ENCODE measurements around the gene PERCC1. TPM values are rescaled to one million over a fixed set of nuclear protein-coding genes. Genes with fewer than 3 reads are reported as not detected.

PERCC1 gene
- total RNA-seq, 2 experiments from 2014 or later: 0.31 TPM; not detected in 1

- CTCF ChIA-PET: no interaction called here
- intact Hi-C loops (cut with micrococcal nuclease): no loop called here
- H3K4me1 Mint-ChIP-seq (ENCODE audit: low read depth): no peaks in the 10 kb centered on the region
- H3K27me3 Mint-ChIP-seq (ENCODE audit: low read depth): no peaks in the 10 kb centered on the region
- H3K27ac Mint-ChIP-seq: no peak overlapping the region
- no peak for DNase-seq
- H3K9me3 Mint-ChIP-seq: no peaks in the 10 kb centered on the region
- peaks cover 6% of the 10 kb centered on the region for H3K36me3 Mint-ChIP-seq (ENCODE audit: low read depth)
- no peak overlapping the region for H3K4me3 Mint-ChIP-seq
Measured at GRCh38 chr16:1398351-1398750, 32.5 kb upstream of the PERCC1 start.

- peak overlapping the region; percentile 53 for H3K27ac Mint-ChIP-seq
- peaks cover 7% of the 10 kb centered on the region for H3K36me3 Mint-ChIP-seq (ENCODE audit: low read depth)
- intact Hi-C loops (cut with micrococcal nuclease): no loop called here
Measured at GRCh38 chr16:1398826-1399581, 31.9 kb upstream of the PERCC1 start.

GRCh38 chr16:1401061-1401757, 29.7 kb upstream of the PERCC1 start:
- peaks cover 7% of the 10 kb centered on the region for H3K36me3 Mint-ChIP-seq (ENCODE audit: low read depth)
- no peaks in the 10 kb centered on the region for H3K27me3 Mint-ChIP-seq (ENCODE audit: low read depth)
- H3K4me3 Mint-ChIP-seq: no peak overlapping the region
- no peaks in the 10 kb centered on the region for H3K9me3 Mint-ChIP-seq
- H3K27ac Mint-ChIP-seq: no peak overlapping the region
- H3K4me1 Mint-ChIP-seq (ENCODE audit: low read depth): peaks cover 3% of the 10 kb centered on the region
- no peak for DNase-seq
- intact Hi-C loops (cut with micrococcal nuclease): no loop called here
- CTCF ChIA-PET: no interaction called here

More at GRCh38 chr16:1398826-1399581, 31.9 kb upstream of the PERCC1 start:
- Mint-ChIP-seq H3K27me3 (ENCODE audit: low read depth) (no peaks in the 10 kb centered on the region), H3K9me3 (no peaks in the 10 kb centered on the region), H3K4me3 (no peak overlapping the region), H3K4me1 (ENCODE audit: low read depth) (no peaks in the 10 kb centered on the region)
- CTCF ChIA-PET: no interaction called here
- no peak for DNase-seq

- Mint-ChIP-seq H3K4me1 (ENCODE audit: low read depth) (peaks cover 3% of the 10 kb centered on the region), H3K36me3 (ENCODE audit: low read depth) (peaks cover 7% of the 10 kb centered on the region), H3K27ac (no peak overlapping the region), H3K27me3 (ENCODE audit: low read depth) (no peaks in the 10 kb centered on the region), H3K9me3 (no peaks in the 10 kb centered on the region), H3K4me3 (no peak overlapping the region)
- DNase-seq: no peak
- intact Hi-C loops (cut with micrococcal nuclease): no loop called here
- CTCF ChIA-PET: no interaction called here
Measured at GRCh38 chr16:1401758-1402154, 29.1 kb upstream of the PERCC1 start.

- Mint-ChIP-seq H3K4me1 (ENCODE audit: low read depth) (peaks cover 10% of the 10 kb centered on the region), H3K9me3 (no peaks in the 10 kb centered on the region), H3K4me3 (no peak overlapping the region), H3K36me3 (ENCODE audit: low read depth) (peaks cover 7% of the 10 kb centered on the region), H3K27me3 (ENCODE audit: low read depth) (no peaks in the 10 kb centered on the region), H3K27ac (no peak overlapping the region)
- CTCF ChIA-PET: no interaction called here
- DNase-seq: no peak
- intact Hi-C loops (cut with micrococcal nuclease): no loop called here
Measured at GRCh38 chr16:1403036-1403435, 27.8 kb upstream of the PERCC1 start.

DNA sequence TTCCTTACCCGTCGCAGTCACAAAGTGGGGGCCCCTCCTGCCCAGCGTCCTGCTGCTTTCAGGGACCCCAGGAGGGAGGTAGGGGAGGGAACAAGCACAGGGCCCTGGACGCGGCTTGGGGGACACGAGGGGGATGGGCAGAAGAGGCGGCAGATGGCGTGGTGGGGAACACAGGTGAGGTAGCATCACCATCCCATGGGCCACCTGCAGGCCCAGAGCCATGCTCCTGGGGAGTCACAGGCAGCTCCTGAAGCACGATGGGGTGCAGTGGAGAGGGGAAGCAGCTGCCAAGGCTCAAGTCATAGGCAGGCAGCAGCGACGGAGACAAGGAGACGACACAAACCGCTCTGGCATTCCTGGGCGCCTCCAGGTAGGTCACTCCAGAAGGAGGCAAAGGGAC, 27.1 kb upstream of the PERCC1 start:
- CTCF ChIA-PET: no interaction called here
- Mint-ChIP-seq H3K4me1 (ENCODE audit: low read depth) (peaks cover 12% of the 10 kb centered on the region), H3K9me3 (no peaks in the 10 kb centered on the region), H3K36me3 (ENCODE audit: low read depth) (peaks cover 7% of the 10 kb centered on the region), H3K27me3 (ENCODE audit: low read depth) (no peaks in the 10 kb centered on the region), H3K27ac (no peak overlapping the region), H3K4me3 (no peak overlapping the region)
- intact Hi-C loops (cut with micrococcal nuclease): no loop called here
- DNase-seq: no peak

DNA sequence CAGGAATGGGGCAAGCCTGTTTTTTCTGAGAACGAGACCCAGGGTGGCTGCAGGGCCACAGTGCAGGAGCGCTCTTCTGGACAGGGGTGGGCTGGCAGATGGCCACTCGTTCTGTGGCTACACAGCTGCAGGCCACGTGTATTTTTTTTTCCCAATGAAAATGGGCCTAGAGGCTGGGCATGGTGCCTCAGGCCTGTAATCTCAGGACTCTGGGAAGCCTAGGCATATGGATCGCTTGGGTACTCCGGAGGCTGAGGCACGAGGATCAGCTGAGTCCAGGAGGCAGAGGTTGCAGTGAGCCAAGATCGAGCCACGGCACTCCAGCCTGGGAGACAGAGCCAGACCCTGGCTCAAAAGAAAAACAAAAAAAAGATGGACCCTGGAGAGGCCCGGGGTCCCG, 23.1 kb upstream of the PERCC1 start:
- intact Hi-C loops (cut with micrococcal nuclease): loop anchor here (1.0 to 2.0 kb wide), 2 partner anchors 44 to 375 kb away; partner anchors contain the start of genes NUBP2 and SPSB3

GRCh38 chr16:1408171-1408837, 22.6 kb upstream of the PERCC1 start:
- H3K4me1 Mint-ChIP-seq (ENCODE audit: low read depth): peaks cover 25% of the 10 kb centered on the region
- H3K9me3 Mint-ChIP-seq: no peaks in the 10 kb centered on the region
- peak; percentile 93 for DNase-seq
- peak overlapping the region; percentile 74 for H3K4me3 Mint-ChIP-seq
- CTCF ChIA-PET: interaction anchor here (0.7 to 1.5 kb wide), 2 partner anchors 15 to 45 kb away, joined by 3 to 4 read pairs; no protein-coding TSS in a partner anchor
- H3K27me3 Mint-ChIP-seq (ENCODE audit: low read depth): no peaks in the 10 kb centered on the region
- peaks cover 1% of the 10 kb centered on the region for H3K36me3 Mint-ChIP-seq (ENCODE audit: low read depth)
- H3K27ac Mint-ChIP-seq: no peak overlapping the region
- intact Hi-C loops (cut with micrococcal nuclease): loop anchor here (1.0 to 2.0 kb wide), 2 partner anchors 45 to 374 kb away; partner anchors contain the start of genes NUBP2 and SPSB3

More for the DNA sequence above, 23.1 kb upstream of the PERCC1 start:
- no peaks in the 10 kb centered on the region for H3K27me3 Mint-ChIP-seq (ENCODE audit: low read depth)
- H3K27ac Mint-ChIP-seq: peak overlapping the region; percentile 30
- DNase-seq: no peak
- CTCF ChIA-PET: interaction anchor here (0.7 to 1.5 kb wide), 2 partner anchors 15 to 44 kb away, joined by 3 to 4 read pairs; no protein-coding TSS in a partner anchor
- peaks cover 1% of the 10 kb centered on the region for H3K36me3 Mint-ChIP-seq (ENCODE audit: low read depth)
- H3K9me3 Mint-ChIP-seq: no peaks in the 10 kb centered on the region
- H3K4me1 Mint-ChIP-seq (ENCODE audit: low read depth): peaks cover 23% of the 10 kb centered on the region
- peak overlapping the region; percentile 65 for H3K4me3 Mint-ChIP-seq

- Mint-ChIP-seq H3K9me3 (no peaks in the 10 kb centered on the region), H3K4me1 (ENCODE audit: low read depth) (peaks cover 28% of the 10 kb centered on the region), H3K36me3 (ENCODE audit: low read depth) (no peaks in the 10 kb centered on the region), H3K27me3 (ENCODE audit: low read depth) (no peaks in the 10 kb centered on the region), H3K27ac (no peak overlapping the region), H3K4me3 (no peak overlapping the region)
- intact Hi-C loops (cut with micrococcal nuclease): loop anchor here (1.0 to 5.0 kb wide), 3 partner anchors 8 to 50 kb away; no protein-coding TSS in a partner anchor
- CTCF ChIA-PET: interaction anchor here (1.2 kb wide), 1 partner anchor 53 kb away, joined by 7 read pairs; no protein-coding TSS in a partner anchor
- DNase-seq: no peak
Measured at GRCh38 chr16:1412847-1413246, 18.0 kb upstream of the PERCC1 start.

DNA sequence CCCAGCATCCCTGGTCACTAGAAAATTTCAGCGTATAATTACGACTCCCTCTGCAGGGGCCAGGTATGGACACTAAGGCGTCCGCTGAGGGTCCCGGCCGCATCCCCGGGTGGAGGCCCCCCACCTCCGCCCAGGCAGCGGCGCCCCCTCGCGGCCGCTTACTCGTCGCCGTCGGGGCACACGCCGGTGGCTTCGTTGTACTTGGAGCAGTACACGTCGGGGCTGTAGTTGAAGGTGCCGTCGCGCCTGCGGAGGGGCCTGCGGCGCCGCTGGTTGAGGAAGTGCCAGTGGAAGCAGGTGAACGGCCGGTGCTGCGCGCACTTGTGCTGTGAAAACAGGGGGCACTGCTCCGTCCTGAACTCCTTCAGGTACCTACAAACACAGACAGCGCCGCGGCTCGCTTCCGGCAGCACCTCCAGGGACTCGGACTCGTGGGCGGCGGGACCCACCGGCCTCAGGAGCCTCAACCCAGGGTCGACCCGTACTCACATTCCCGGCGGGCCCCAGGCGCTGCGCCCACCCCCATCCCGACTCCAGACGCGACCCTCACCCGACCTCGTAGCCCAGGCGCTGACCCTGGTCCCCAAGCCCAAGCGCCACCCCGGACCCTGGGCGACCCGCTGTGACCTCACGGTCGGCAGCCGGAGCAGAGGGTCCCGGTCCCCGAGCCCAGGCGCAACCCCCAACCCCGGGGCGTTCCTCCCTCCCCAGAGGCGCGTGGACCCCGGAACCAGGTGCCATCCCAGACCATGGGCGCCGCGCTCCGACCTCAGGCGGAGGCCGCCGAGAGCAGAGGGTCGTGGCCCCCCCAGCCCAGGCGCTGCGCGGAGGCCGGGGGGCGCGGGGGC, 17.0 kb upstream of the PERCC1 start:
- peak overlapping the region; percentile 84 for H3K4me3 Mint-ChIP-seq
- no peaks in the 10 kb centered on the region for H3K27me3 Mint-ChIP-seq (ENCODE audit: low read depth)
- H3K9me3 Mint-ChIP-seq: no peaks in the 10 kb centered on the region
- DNase-seq: peak; percentile 79
- intact Hi-C loops (cut with micrococcal nuclease): loop anchor here (1.0 to 5.0 kb wide), 3 partner anchors 7 to 51 kb away; no protein-coding TSS in a partner anchor
- peaks cover 3% of the 10 kb centered on the region for H3K36me3 Mint-ChIP-seq (ENCODE audit: low read depth)
- CTCF ChIA-PET: interaction anchor here (1.1 kb wide), 1 partner anchor 113 kb away, joined by 3 read pairs; no protein-coding TSS in a partner anchor
- peak overlapping the region; percentile 86 for H3K27ac Mint-ChIP-seq
- peaks cover 33% of the 10 kb centered on the region for H3K4me1 Mint-ChIP-seq (ENCODE audit: low read depth)

- no peaks in the 10 kb centered on the region for H3K27me3 Mint-ChIP-seq (ENCODE audit: low read depth)
- H3K27ac Mint-ChIP-seq: peak within 1 kb of the TSS; percentile 86
- CTCF ChIA-PET: interaction anchor here (1.1 kb wide), 1 partner anchor 113 kb away, joined by 3 read pairs; no protein-coding TSS in a partner anchor
- peak; percentile 79 for DNase-seq
- intact Hi-C loops (cut with micrococcal nuclease): loop anchor here (5.0 kb wide), 1 partner anchor 37 kb away; no protein-coding TSS in a partner anchor
- no peaks in the 10 kb centered on the region for H3K9me3 Mint-ChIP-seq
- H3K4me3 Mint-ChIP-seq: peak within 1 kb of the TSS; percentile 84
- H3K4me1 Mint-ChIP-seq (ENCODE audit: low read depth): peaks cover 32% of the 10 kb centered on the region
- peaks cover 3% of the 10 kb centered on the region for H3K36me3 Mint-ChIP-seq (ENCODE audit: low read depth)
Measured at GRCh38 chr16:1414532-1415260, 16.2 kb upstream of the PERCC1 start, which contains the start of gene UNKL. Gene UNKL, minus strand, starts transcription at chr16:1414704. Its CDS starts 13 bp downstream, at chr16:1414691.

Data from activated naive CD4-positive, alpha-beta T cell treated with anti-CD3 and anti-CD28 coated beads for 36 hours (primary cell).